Measurements from ENCODE around the gene FBLN1.

GRCh38 chr22:45563362-45564040 is 60.8 kb downstream of the FBLN1 start:
- TF ChIP-seq, protein P1, sequence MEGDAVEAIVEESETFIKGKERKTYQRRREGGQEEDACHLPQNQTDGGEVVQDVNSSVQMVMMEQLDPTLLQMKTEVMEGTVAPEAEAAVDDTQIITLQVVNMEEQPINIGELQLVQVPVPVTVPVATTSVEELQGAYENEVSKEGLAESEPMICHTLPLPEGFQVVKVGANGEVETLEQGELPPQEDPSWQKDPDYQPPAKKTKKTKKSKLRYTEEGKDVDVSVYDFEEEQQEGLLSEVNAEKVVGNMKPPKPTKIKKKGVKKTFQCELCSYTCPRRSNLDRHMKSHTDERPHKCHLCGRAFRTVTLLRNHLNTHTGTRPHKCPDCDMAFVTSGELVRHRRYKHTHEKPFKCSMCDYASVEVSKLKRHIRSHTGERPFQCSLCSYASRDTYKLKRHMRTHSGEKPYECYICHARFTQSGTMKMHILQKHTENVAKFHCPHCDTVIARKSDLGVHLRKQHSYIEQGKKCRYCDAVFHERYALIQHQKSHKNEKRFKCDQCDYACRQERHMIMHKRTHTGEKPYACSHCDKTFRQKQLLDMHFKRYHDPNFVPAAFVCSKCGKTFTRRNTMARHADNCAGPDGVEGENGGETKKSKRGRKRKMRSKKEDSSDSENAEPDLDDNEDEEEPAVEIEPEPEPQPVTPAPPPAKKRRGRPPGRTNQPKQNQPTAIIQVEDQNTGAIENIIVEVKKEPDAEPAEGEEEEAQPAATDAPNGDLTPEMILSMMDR (IDR thresholded peaks at IDR 0.05), result no peak
- no peak for TF ChIP-seq EZH2 (IDR thresholded peaks at IDR 0.05; ENCODE audit: borderline replicate concordance, insufficient read depth, low read depth, low read length, poor library complexity, severe bottlenecking)

Measured in B cell (primary cell).